CD4-positive, alpha-beta T cell treated with Interleukin-6 at 100 ng/mL for 8 hours (primary cell): ENCODE measurements around the gene SLC39A7.
"Not testable (repeated sequence)": the region's sequence is repeated elsewhere in the genome, so short reads cannot be mapped to it uniquely, and the experiment has no call there.

Experiments used
- DNase-seq: peaks from one replicate; pipeline ENCODE4 v3.0.0-alpha.2; 2020; ENCODE audit warnings: mixed read lengths, low spot score

Gene SLC39A7

DNA sequence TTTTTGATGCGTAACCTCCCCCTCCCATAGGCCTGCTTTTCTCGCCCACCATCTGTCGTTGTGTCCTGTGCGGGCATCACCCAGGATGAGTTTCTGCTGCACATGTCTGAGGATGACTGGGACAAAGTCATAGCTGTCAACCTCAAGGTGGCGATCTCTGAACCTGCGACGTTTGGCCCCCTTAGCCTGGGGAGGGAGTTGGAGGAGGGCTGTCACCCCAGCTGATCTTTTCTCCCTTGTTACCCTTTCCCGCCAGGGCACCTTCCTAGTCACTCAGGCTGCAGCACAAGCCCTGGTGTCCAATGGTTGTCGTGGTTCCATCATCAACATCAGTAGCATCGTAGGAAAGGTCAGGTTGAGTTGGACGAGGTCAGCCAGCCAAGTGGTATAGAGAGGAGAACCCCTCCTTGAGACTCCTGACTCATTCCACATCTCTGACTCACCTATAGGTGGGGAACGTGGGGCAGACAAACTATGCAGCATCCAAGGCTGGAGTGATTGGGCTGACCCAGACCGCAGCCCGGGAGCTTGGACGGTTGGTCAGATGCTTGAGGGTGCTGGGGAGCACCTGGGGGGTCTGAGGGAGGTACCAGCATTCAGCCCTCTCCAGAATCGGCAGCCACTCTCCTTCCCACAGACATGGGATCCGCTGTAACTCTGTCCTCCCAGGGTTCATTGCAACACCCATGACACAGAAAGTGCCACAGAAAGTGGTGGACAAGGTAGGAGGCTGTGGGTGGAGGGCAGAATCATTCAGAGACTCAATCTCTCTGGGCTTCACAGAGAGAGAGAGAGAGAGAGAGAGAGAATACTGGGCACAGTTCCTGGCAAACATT lies 4.7 kb downstream of the SLC39A7 start:
- DNase-seq = no peak

DNA sequence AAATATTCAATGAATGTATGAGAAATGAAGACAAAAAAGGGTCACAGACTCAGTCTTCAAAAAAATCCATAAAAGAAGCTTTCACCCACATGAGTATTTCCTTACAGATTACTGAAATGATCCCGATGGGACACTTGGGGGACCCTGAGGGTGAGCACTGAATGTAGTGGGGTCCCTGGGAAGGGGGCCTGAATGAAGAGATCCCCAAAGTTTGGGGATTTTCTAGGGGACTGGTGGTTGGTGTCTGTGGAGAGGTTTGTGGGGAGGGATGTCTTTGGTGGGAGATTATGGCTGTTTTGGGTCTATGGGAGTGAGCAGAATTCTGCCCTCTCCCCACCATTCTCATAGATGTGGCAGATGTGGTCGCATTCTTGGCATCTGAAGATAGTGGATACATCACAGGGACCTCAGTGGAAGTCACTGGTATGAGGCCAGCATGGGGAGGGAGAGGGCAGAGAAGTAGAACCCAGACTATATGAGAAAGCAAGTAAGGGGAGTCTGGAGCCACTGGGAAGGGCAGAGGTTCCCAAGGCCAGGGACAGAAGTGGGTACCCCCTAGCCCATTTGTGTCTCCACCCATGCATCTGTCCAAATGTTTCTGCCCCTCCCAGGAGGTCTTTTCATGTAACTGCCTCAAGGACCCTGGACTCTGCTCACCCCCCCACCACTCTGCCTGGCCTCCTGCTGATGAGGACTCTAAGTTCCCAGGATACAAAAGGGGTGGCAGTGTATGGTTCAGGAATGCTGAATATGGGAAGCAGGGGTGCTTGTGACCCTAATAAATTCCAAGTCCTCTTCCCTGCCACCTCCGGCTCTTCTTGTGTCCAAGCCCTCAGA lies 5.6 kb downstream of the SLC39A7 start:
- no peak for DNase-seq

DNA sequence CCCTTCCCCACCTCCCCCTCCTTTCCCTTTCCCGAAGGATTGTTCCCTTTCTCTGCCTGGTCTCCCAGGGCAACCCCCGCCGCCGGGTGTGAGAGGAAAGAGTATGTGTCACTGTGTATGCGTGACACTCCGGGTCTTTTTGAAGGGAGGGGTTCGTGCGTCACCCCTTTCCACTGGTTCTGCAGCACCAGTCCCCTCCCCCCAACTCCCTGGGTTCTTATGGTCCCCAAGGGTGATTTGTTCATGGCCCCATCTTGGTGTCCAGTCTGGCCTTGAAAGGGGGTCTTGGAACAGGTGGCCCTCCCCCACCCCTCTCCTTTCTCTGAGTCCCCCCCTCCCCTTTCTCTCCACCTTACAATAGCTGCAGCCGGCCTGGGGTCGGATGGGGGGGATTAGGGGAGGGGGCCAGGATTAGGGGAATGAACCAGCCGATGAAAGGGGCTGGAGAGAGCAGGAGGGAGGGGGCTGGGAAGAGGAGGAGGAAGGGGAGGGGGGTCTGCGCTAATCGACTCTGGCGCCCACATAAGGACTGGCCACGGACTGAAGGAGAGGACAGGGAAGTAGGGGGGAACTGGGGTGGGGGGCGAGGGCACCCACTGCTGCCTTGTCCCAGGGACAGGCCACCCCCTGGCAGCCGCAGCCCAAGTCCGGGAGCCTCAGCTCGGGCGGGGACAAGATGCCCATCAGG lies 6.3 kb downstream of the SLC39A7 start:
- DNase-seq = no peak

DNA sequence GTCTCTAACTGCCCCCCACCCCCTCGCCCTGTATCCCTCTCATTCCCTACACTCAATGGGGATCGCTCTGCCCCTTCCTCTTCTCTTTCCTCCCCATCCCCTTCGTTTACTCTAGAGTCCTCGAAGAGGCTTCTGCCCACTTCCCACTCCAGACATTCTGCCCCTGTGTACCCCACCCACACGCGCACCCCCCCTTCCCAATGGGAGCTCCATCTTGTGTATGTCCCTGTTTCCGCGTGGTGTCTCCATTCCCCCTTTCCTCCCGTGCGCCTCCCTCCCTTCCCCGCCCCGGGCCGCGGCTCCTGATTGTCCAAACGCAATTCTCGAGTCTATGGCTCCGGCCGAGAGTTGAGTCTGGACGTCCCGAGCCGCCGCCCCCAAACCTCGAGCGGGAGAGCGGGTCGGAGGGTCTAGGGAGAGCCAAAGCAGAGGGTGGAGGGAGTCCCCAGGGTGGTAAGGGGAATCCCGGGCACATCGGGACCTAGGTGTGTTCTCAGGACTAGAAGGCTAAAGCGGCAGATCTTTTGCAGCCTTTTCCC lies 7.0 kb downstream of the SLC39A7 start:
- DNase-seq = no peak

DNA sequence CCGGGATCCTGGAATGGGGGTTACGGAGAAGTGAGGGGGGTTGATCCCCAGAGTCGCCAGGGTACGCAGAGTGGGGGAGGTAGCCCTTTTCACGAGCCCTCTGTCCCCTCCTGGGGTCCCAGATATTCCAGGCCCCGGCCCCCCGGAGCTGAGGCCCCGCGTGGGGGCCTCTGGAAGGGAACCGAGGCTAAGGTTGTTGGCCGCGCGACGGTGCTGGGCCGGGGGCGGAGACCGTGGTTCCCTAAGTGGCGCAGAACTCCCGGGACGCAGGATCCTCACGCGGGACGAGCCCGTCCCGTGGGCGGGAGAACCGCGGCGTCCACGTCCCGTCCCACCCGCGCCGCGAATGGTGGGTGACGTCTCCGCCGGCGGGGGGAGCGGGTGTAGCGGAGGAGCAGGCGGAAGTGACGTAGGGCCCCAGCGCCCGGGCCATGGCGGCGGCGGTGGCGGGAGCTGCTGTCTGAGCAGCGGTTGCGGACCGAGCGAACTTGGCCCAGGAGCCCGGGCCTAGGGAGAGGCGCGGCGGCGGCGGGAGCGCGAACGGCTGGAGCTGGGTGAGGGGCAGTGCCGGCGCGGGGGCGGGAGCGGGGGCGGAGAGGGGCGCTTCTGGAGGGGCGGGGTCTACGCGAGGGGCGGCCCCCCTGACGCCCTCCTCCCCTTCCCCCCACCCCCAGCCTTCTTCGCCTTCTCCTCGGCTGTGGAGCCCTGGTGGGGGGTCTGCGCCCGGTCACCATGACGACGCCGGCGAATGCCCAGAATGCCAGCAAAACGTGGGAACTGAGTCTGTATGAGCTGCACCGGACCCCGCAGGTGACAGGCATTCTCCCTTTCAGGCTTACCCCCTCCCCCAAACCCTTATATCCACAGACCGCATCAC lies 7.7 kb downstream of the SLC39A7 start, which contains the start of gene RING1:
TSS of gene RING1 (plus strand) at position 410 of the 877 bp plus-strand sequence. CDS start at position 733, 323 bp downstream.
- peak; percentile 83 for DNase-seq

DNA sequence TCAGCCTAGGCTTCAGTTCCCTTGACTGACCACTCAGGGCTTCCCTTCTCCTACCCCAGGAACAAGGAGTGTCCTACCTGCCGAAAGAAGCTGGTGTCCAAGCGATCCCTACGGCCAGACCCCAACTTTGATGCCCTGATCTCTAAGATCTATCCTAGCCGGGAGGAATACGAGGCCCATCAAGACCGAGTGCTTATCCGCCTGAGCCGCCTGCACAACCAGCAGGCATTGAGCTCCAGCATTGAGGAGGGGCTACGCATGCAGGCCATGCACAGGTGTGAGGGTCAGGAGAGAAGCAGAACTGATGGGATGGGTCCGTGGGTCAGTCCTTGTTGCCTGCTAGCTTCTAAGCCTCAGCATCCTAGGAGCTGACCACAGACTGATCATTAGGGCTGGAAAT lies 9.2 kb downstream of the SLC39A7 start:
- DNase-seq = no peak

DNA sequence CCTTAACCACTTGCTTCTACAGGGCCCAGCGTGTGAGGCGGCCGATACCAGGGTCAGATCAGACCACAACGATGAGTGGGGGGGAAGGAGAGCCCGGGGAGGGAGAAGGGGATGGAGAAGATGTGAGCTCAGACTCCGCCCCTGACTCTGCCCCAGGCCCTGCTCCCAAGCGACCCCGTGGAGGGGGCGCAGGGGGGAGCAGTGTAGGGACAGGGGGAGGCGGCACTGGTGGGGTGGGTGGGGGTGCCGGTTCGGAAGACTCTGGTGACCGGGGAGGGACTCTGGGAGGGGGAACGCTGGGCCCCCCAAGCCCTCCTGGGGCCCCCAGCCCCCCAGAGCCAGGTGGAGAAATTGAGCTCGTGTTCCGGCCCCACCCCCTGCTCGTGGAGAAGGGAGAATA lies 10.5 kb downstream of the SLC39A7 start:
- no peak for DNase-seq

DNA sequence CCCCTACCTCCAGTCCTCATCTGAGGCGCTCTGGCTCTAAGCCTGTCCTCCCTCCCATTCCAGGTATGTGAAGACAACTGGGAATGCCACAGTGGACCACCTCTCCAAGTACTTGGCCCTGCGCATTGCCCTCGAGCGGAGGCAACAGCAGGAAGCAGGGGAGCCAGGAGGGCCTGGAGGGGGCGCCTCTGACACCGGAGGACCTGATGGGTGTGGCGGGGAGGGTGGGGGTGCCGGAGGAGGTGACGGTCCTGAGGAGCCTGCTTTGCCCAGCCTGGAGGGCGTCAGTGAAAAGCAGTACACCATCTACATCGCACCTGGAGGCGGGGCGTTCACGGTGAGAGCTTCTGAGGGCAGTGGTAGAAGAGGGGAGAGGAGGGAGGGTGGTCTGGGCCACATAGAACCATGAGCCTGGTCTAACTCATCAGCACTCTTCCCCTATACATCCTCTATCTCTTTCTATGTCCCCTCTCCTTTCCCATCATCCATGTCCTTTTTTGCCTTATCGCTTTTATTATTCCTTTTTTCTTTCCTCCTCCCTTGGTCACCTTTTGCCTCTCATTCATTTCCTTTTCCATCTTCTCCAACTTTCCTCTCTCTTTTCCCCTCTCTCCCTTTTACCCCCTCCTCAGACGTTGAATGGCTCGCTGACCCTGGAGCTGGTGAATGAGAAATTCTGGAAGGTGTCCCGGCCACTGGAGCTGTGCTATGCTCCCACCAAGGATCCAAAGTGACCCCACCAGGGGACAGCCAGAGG lies 11.2 kb downstream of the SLC39A7 start:
- DNase-seq = no peak

DNA sequence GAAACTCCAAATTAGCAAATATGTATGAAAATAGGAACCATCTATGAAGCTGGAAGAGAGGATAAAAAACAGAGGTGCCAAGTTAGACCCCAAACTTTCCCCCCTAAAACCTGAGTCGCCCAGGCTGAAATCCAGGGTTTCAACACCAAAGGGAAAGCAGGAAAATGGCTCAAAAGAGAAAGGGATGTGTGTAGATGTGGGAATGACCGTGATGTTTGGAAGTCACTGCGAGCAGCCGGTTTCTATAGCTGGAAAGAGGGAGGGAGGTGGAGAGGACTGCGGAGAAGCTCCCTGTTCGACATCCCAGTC lies 12.1 kb downstream of the SLC39A7 start:
- DNase-seq = no peak

DNA sequence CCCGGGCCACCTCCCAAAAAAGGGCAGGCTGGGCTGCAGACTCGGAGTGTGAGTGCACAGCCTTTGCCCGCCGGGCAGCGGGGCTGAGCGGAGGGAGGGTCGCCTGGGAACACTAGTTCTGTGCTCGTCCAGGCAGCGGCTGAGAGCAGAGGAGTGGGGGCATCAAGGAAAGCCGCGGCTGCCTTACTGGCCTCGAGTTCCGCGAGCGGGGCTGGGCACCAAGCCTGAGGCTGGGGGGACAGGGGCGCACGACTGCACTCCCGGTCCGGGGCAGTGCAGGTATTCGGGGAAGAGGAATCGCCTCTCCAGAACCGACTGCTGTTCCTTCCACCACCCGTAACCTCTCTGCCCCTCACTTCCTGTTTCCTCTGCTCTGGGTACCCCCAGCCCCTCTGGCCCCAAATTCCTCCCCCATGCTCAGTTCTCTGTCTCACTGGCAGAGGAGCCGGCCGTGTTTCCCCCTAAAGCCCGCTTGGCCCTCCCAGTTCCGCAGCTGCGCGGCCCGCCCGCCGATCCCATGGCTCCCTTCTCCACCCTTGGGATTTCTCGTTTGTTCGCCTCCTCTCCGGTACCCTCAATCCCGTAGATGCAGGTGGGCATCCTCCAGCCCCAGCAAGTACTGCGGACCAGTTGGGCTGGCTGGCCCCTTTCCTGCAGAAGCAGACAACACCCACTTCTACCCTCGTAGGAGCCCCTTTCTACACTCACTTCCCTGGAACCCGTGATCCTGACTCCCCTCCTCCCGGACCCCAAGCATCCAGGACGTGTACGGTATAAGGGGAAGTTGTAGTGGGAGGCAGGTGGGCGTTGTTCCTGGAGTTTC lies 12.7 kb downstream of the SLC39A7 start:
- DNase-seq = no peak

DNA sequence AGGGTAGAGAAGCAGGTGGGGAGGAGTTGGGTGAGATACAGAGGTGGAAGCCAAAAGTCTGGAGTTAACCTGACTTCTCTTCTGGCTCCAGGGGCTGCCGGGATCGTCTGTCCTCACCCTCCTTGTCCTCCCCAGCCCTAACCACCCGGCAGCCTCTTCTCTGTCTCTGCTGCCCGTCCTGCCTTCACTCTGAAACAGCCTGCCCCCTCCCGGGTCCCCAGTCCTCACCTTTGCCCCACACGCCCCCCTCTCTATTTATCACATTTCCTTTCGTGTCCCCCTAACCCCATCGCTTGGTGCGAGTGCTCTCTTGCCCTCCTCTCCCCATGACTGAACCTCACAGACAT lies 13.3 kb downstream of the SLC39A7 start:
- DNase-seq = no peak

DNA sequence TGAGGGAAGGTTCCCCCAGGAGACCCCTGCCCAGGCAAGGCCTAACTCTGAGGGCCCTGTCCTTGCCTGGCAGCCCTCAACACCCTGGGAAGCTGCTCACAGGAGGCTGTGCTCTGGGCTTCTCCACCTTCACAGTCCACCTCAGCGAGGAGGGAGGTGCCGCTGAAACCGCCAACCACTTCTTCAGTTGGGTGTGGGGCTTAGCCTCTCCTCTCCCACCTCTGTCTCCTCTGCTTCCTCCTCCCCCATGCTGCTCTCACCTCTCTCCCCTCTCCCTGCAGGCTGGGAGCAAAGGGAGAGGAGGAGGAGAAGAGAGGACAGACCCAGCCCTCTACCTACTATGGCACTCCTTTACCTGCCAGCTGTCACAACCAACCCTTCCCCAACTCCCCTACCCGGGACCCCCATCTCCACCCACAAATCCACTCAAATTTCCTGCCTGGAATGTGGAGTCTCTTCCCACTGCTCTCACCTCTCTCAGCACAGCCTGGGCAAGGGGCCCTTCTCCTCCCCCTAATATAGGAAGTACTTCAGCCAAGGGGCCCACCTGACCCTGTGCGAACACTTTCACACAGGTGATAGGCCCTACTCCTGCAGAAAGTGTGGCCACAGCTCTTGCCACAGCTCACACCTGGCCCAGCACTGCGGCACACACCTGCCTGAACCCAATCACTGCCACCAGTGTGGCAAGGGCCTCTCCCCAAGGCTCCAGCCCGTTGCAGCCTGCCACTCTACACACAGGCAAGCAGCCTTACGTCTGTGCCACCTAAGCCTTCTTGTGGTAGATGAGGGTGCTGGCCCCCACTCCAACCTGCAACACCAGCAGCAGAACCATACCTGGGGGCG lies 14.8 kb downstream of the SLC39A7 start:
- no peak for DNase-seq

DNA sequence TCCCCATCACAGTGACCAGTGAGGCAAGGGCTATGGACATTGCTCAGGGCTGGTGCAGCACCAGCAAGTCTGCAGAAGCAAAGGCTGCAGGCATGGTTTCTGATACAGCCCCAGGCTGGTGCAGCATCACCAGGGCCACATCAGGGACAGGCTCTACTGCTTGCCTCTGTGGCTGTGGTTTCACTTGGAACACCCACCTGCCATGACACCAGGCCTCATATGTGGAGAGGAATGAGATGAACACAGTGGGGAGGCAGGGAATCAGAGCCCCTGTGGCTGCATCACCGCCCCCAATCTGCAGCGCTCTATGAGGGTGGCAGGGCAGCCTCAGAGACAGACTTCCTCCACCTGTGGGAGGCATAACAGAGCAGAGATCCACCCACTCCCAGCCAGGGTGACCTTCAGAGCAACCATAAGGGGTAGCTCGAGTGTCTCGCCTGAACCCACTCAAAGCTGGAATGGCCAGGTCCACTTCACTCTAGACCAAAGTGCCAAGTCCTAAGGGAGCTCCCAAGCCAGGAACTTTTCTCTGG lies 15.5 kb downstream of the SLC39A7 start:
- DNase-seq = no peak

DNA sequence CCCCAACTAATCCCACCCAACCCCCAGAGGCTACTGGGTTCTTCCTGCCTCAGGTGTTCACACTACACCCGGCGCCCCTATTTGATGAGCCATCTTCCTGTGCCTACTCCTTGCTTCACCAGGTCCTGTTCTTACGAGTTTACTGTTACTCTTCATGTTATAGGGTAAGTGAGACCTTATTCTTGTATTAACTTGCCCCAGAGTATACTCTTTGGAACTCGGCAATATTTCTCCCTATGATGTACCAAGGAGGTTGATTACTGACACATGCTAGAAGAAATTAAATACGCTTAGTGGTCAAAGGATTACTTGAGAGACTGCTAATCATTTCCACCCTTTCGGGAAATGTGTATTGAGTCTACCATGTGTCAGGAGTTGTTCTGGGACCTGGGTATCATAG lies 16.6 kb downstream of the SLC39A7 start:
- DNase-seq = no peak

DNA sequence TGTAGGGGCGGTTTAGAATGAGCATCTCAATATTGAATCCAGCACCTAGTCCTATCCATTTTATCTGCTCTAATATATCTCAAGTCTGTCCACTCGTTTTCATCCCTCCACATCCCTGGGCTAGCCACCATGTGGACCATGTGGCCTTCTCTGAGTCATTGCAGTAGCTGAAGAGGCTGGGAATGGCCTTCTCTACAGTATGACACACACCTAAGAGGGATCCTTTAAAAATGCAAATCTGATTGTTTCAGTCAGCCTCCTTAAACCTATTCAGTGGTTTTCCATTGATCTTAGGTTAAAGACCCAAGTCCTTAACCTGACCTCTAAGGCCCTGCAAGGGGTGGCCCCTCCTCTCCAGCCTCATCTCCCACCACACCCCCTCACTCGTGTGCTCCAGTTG lies 17.0 kb downstream of the SLC39A7 start:
- no peak for DNase-seq

DNA sequence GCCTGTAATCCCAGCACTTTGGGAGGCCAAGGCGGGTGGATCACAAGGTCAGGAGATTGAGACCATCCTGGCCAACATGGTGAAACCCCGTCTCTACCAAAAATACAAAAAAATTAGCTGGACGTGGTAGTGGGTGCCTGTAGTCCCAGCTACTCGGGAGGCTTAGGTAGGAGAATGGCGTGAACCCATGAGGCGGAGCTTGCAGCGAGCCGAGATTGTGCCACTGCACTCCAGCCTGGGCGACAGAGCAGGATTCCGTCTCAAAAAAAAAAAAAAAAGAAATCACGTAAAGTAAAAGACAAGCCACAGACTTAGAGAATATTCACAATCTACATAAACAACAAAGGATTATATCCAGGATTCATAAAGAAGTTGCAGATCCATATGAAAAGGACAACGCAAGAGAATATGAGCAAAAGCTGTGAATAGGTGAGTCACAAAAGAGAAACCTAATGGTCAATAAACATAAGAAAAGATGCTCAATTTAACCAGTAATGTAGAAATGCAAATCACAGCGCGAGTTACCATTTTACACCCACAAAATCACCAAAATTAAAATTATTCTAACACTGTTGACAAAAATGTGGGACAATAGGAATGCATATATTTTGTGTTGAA lies 25.9 kb downstream of the SLC39A7 start:
- DNase-seq = not testable (repeated sequence)

DNA sequence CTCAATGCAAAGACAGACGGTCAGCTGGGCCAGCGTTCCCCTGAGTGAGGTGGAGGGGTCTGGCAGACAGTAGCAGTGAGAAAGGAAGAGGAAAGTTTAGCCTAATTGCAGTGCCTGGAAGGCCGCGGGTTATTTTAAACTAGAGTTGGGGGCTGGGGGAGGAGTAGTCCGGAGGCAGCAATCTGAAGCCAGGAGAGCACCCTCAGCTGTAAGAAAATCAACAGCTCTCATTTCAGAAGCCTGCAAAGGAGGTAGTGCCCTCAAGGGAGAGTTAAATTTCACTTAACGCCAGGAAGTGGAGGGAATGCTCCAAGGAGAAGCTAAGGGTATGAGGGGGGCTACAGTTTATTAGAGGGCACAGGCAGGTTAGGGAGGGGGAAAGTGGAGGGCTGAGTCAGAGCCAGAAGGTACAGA lies 34.6 kb downstream of the SLC39A7 start:
- DNase-seq = no peak

DNA sequence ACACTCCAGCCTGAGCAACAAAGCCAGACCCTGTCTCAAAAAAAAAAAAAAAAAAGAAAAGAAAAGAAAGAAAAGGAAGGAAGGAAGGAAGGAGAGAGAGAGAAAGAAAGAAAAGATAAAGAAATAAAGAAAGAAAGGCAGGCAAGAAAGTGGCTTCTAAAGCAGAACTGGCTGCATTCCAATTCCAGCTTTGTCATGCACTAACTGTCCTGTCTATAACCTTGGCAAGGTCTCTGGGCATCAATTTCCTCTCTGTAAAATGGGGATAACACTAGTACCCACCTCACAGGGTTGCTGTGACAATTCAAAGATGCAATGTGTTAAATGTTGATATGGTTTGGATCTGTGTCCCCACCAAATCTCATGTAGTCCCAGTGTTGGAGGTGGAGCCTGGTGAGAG lies 35.7 kb downstream of the SLC39A7 start:
- DNase-seq = no peak
